ENCODE results near the gene EXOC4. TPM values are rescaled to one million over a fixed set of nuclear protein-coding genes. Genes with fewer than 3 reads are reported as not detected.

Gene EXOC4
- total RNA-seq, 1 experiment from 2014 or later, result 75.8 TPM

GRCh38 chr7:133739817-133740216, 486.9 kb downstream of the EXOC4 start:
- H3K27ac Mint-ChIP-seq, result no peak overlapping the region
- Histone ChIP-seq H3K4me1 (ENCODE audit: insufficient read depth, low read length) (no peaks in the 10 kb centered on the region; the same call in 1 of the 2 replicates), H3K14ac (ENCODE audit: insufficient read depth, low read length) (no peak overlapping the region), H3K18ac (ENCODE audit: insufficient read length, low read depth, low read length) (no peak overlapping the region), H4K8ac (replicated peaks; ENCODE audit: insufficient read length, low read depth, low read length) (no peak overlapping the region), H3K23ac (ENCODE audit: insufficient read length, low read depth, low read length) (no peak overlapping the region), H3K9me3 (ENCODE audit: control insufficient read depth, low read depth, low read length) (no peaks in the 10 kb centered on the region), H3K4me2 (ENCODE audit: insufficient read depth, insufficient read length, low read length) (no peak overlapping the region), H3K27me3 (ENCODE audit: insufficient read depth, low read length) (no peaks in the 10 kb centered on the region), H2BK20ac (ENCODE audit: low read depth, low read length, poor library complexity, severe bottlenecking) (no peak overlapping the region), H3K23me2 (ENCODE audit: insufficient read length, low read depth, low read length, poor library complexity, severe bottlenecking) (no peaks in the 10 kb centered on the region), H2BK12ac (ENCODE audit: insufficient read length, low read depth, low read length) (no peak overlapping the region), H3K27ac (ENCODE audit: insufficient read length, low read depth, low read length) (no peak overlapping the region), H3T11ph (ENCODE audit: low read length) (no peak overlapping the region), H3K79me1 (ENCODE audit: insufficient read depth, low read depth, low read length, poor library complexity, severe bottlenecking) (no peaks in the 10 kb centered on the region), H2AK5ac (ENCODE audit: insufficient read length, low read length) (no peak overlapping the region), H2BK15ac (ENCODE audit: low read depth, low read length) (no peak overlapping the region), H4K91ac (ENCODE audit: insufficient read length, low read depth, low read length) (no peak overlapping the region), H2AFZ (ENCODE audit: low read length) (no peak overlapping the region), H2BK5ac (ENCODE audit: insufficient read length, low read length) (no peak overlapping the region), H3K56ac (ENCODE audit: insufficient read length, low read depth, low read length) (no peak overlapping the region), H4K5ac (ENCODE audit: insufficient read length, low read depth, low read length) (no peak overlapping the region), H3K9ac (ENCODE audit: extremely low read depth, insufficient read length, low read length) (no peak overlapping the region), H4K20me1 (ENCODE audit: control insufficient read depth, insufficient read depth, insufficient read length) (no peaks in the 10 kb centered on the region), H3K4ac (ENCODE audit: low read depth, low read length) (no peak overlapping the region), H3K79me2 (ENCODE audit: insufficient read depth, low read length) (no peaks in the 10 kb centered on the region), H2BK120ac (ENCODE audit: low read depth, low read length, poor library complexity, severe bottlenecking) (no peak overlapping the region)
- DNase-seq, result no peak
- no peaks in the 10 kb centered on the region for H3K36me3 Mint-ChIP-seq (ENCODE audit: insufficient read depth in 1 of 3, low read depth in 3 of 3)
- no peak for TF ChIP-seq CTCF (conservative IDR thresholded peaks at IDR 0.05)
- no CpG with 5 or more reads among the region's 1 CpG for WGBS (ENCODE audit: extremely low coverage, insufficient read length, low lambda C conversion rate)
- H3K4me3 Mint-ChIP-seq, result no peak overlapping the region
- peaks cover 13 to 22% of the 10 kb centered on the region in 2 experiments for H3K4me1 Mint-ChIP-seq
- no peaks in the 10 kb centered on the region for H3K27me3 Mint-ChIP-seq (ENCODE audit: low read depth)
- no peaks in the 10 kb centered on the region for H3K9me3 Mint-ChIP-seq
